Measurements from ENCODE around the gene SGPP2. TPM values are rescaled to one million over a fixed set of nuclear protein-coding genes. Genes with fewer than 3 reads are reported as not detected.

SGPP2 gene
- polyA plus RNA-seq, 1 experiment, result not detected

- ChIA-PET POLR2A (no interaction called here), CTCF (no interaction called here)
- no peak for DNase-seq (ENCODE audit: low read depth)
- H3K36me3 ChIP-seq (ENCODE audit: control insufficient read depth, insufficient read depth, low read length), result no peaks in the 10 kb centered on the region
- peaks cover 16% of the 10 kb centered on the region for H3K27me3 ChIP-seq (ENCODE audit: control insufficient read depth, insufficient read depth, low read length)
- TF ChIP-seq CTCF (IDR thresholded peaks at IDR 0.05; ENCODE audit: insufficient read depth, low read depth, low read length), result no peak
- H3K4me3 ChIP-seq (ENCODE audit: low read depth, low read length), result no peak overlapping the region
Observed at GRCh38 chr2:222421626-222422025, 2.7 kb upstream of the SGPP2 start.

GRCh38 chr2:222423186-222423585, 1.2 kb upstream of the SGPP2 start:
- ChIA-PET POLR2A (no interaction called here), CTCF (no interaction called here)
- peaks cover 18% of the 10 kb centered on the region for H3K27me3 ChIP-seq (ENCODE audit: control insufficient read depth, insufficient read depth, low read length)
- DNase-seq (ENCODE audit: low read depth), result no peak
- no peak for TF ChIP-seq CTCF (IDR thresholded peaks at IDR 0.05; ENCODE audit: insufficient read depth, low read depth, low read length)
- H3K4me3 ChIP-seq (ENCODE audit: low read depth, low read length), result no peak overlapping the region
- H3K36me3 ChIP-seq (ENCODE audit: control insufficient read depth, insufficient read depth, low read length), result no peaks in the 10 kb centered on the region

GRCh38 chr2:222423632-222424275, 589 bp upstream of the SGPP2 start:
- POLR2A ChIA-PET, result no interaction called here
- no peak for DNase-seq (ENCODE audit: low read depth)

GRCh38 chr2:222424729-222425671, 657 bp downstream of the SGPP2 start:
- no peak for DNase-seq (ENCODE audit: low read depth)
- TF ChIP-seq CTCF (IDR thresholded peaks at IDR 0.05; ENCODE audit: insufficient read depth, low read depth, low read length), result no peak
- Histone ChIP-seq H3K4me3 (ENCODE audit: low read depth, low read length) (no peak overlapping the region), H3K27me3 (ENCODE audit: control insufficient read depth, insufficient read depth, low read length) (peaks cover 18% of the 10 kb centered on the region), H3K36me3 (ENCODE audit: control insufficient read depth, insufficient read depth, low read length) (no peaks in the 10 kb centered on the region)
- ChIA-PET CTCF (no interaction called here), POLR2A (no interaction called here)

More at GRCh38 chr2:222423632-222424275, 589 bp upstream of the SGPP2 start:
- no peaks in the 10 kb centered on the region for H3K36me3 ChIP-seq (ENCODE audit: control insufficient read depth, insufficient read depth, low read length)
- peaks cover 18% of the 10 kb centered on the region for H3K27me3 ChIP-seq (ENCODE audit: control insufficient read depth, insufficient read depth, low read length)
- CTCF ChIA-PET, result no interaction called here
- no peak for TF ChIP-seq CTCF (IDR thresholded peaks at IDR 0.05; ENCODE audit: insufficient read depth, low read depth, low read length)
- no peak overlapping the region for H3K4me3 ChIP-seq (ENCODE audit: low read depth, low read length)

- no peak for DNase-seq (ENCODE audit: low read depth)
- Histone ChIP-seq H3K27me3 (ENCODE audit: control insufficient read depth, insufficient read depth, low read length) (peaks cover 17% of the 10 kb centered on the region), H3K36me3 (ENCODE audit: control insufficient read depth, insufficient read depth, low read length) (no peaks in the 10 kb centered on the region), H3K4me3 (ENCODE audit: low read depth, low read length) (no peak overlapping the region)
- ChIA-PET POLR2A (no interaction called here), CTCF (no interaction called here)
- no peak for TF ChIP-seq CTCF (IDR thresholded peaks at IDR 0.05; ENCODE audit: insufficient read depth, low read depth, low read length)
Observed at GRCh38 chr2:222427646-222428301, 3.4 kb downstream of the SGPP2 start.
